ENCODE data around the gene KDF1.
A peak's percentile ranks its signal among the peaks of the same experiment; 100 is the strongest.

The KDF1 gene, protein sequence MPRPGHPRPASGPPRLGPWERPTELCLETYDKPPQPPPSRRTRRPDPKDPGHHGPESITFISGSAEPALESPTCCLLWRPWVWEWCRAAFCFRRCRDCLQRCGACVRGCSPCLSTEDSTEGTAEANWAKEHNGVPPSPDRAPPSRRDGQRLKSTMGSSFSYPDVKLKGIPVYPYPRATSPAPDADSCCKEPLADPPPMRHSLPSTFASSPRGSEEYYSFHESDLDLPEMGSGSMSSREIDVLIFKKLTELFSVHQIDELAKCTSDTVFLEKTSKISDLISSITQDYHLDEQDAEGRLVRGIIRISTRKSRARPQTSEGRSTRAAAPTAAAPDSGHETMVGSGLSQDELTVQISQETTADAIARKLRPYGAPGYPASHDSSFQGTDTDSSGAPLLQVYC

DNA sequence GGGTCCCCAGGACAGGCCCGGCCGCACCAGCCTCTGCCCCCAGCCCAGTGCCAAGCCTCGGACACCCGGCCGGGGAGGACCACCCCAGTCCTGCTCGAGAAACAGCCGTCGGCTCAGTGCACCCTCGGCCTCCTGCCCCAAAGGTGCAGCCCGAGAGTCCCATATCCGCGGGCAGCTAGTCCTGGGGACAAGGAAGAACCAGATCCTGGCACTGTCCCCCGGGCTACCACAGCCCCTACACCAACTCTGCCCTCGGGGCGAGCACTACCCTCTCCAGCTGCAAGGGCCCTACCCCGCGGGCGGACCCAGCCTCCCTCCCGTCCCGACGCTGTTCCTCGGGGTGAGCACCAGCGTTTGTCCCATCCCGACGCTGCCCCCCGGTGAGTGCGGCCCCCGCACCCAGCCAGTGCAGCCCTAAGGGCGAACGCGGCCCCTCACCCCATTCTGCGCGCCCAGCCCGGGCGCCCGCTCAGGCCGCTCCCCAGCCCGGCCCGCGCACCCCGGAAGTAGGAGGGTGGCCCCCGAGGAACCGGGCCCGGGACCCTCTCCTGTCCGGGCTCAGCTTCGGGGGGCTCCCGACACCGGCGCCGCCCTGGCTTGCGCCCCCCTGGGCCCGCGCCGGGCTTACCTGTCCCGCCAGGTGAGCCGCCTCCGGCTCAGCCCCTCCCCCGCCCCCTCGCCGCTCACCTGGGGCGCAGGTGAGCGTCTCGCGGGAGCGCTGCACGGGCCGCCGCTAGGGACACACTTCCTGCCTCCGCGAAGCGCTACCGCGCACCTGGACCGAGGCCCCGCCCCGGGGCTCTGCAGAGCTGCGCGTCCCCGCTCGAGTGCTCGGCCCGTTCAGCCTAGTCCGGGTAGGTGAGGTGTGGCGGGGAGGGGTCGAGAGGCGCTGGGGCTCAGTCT lies at the start of gene KDF1:
Gene KDF1, minus strand, starts transcription at position 747 of the 903 bp plus-strand sequence. CDS start 8,088 bp downstream, outside the sequence.
- H3K36me3 ChIP-seq (ENCODE audit: control insufficient read depth, insufficient read depth, low read length) = no peaks in the 10 kb centered on the region
- WGBS (ENCODE audit: insufficient coverage, insufficient read length) = no CpG with 5 or more reads among the region's 86 CpGs
- H3K4me3 ChIP-seq (ENCODE audit: low read length) = peak within 1 kb of the TSS; percentile 97
- DNase-seq (ENCODE audit: low read depth, low spot score) = peak; percentile 75
- peaks cover 2% of the 10 kb centered on the region for H3K4me1 ChIP-seq (ENCODE audit: control insufficient read depth, insufficient read depth, low read length)
- 0 out of 2 replicates have a peak, but pooled peaks cover 1% of the 10 kb centered on the region for H3K27me3 ChIP-seq (ENCODE audit: control insufficient read depth, insufficient read depth, low read length)
- no peaks in the 10 kb centered on the region for H3K9me3 ChIP-seq (ENCODE audit: control insufficient read depth, insufficient read depth, low read length)
- H3K27ac ChIP-seq (ENCODE audit: low read length) = no peak within 1 kb of the TSS

DNA sequence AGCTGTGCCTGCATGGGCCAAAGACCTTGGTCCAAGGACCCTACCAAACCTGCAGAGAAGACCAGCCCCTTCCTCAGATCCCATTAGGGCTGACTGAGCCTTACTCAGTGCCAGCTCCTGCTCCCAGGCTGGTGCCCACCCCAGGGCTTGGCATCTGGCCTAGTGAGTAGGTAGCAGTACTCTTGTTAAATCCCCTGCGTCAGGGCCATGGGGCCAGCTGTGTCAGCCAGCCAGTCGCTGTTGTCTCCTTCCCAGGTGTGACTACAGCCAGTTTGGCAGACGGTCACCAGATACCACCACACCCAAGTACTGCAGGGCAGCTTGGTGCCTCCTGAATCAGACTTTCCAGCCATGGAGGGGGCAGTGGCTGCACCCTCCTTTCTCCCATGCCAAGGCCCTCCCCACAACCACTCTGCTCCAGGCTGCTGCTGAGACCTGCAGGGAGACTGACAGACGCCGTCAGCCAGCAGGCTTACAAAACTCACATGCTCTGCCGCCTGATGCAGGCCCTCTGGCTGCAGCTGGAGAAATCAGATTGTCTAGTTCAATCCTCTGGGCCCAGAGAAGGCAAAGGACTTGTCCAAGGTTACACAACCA lies 49.4 kb upstream of the KDF1 start:
- H3K27ac ChIP-seq (ENCODE audit: low read length) = peak overlapping the region; percentile 18
- DNase-seq (ENCODE audit: low read depth, low spot score) = no peak
- 0 out of 2 replicates have a peak overlapping the region, but pooled peaks have one; percentile 6 for H3K4me3 ChIP-seq (ENCODE audit: low read length)
- peaks cover 32% of the 10 kb centered on the region for H3K4me1 ChIP-seq (ENCODE audit: control insufficient read depth, insufficient read depth, low read length)
- WGBS (ENCODE audit: insufficient coverage, insufficient read length) = no CpG with 5 or more reads among the region's 6 CpGs
- H3K27me3 ChIP-seq (ENCODE audit: control insufficient read depth, insufficient read depth, low read length) = no peaks in the 10 kb centered on the region
- H3K9me3 ChIP-seq (ENCODE audit: control insufficient read depth, insufficient read depth, low read length) = no peaks in the 10 kb centered on the region
- peaks cover 26% of the 10 kb centered on the region for H3K36me3 ChIP-seq (ENCODE audit: control insufficient read depth, insufficient read depth, low read length)

DNA sequence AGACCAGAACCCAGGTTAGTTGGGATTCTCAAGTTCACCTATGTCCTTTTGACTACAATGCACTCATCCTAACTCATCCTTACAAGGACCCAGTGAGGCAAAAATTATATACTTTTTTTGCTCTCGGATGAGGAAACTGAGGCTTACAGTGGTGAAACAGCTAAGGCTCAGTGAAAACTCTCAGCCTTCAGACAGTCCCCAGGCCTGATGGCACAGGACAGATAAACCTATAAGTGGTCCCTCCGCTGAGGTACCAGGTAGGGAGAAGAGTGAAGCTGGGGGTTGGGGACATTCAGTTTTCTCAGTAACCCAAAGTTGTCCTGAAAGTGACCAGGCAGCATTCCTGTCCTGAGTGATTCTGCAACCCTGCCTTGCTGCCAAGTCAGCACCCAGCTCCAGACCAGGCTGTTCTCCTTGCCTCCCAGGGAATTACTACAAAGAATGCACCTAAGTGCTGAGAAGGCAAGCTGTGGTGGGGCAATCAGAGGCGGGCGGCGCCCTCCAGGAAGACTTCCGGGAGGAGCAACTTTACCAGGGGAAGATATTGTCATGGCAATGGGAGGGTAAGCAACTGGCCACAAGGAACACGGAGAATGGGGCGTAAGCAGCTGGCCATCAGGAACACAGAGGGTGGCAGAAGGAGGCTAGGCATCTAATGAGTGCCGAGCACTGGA lies 47.8 kb upstream of the KDF1 start:
- Histone ChIP-seq H3K27ac (ENCODE audit: low read length) (peak overlapping the region; percentile 13), H3K4me3 (ENCODE audit: low read length) (no peak overlapping the region), H3K4me1 (ENCODE audit: control insufficient read depth, insufficient read depth, low read length) (peaks cover 40% of the 10 kb centered on the region)

DNA sequence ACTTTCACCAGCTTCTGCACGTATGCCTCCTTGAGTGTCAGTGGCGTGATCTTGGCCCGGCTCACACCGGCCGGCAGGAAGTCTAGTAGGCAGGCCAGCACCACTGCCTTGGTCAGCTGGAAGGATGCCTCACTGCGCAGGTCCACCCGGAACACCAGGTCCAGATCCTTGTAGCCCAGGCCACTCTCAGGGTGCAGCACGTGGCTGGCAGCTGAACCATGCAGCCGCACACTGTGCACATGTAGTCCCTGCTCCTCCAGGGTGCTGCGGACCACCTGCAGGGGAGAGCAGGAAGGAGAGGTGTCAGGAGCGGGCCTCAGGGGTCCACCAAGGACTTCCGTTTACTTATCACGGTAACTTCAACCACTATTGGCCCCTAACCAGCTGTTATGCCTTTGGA lies 46.4 kb upstream of the KDF1 start:
- no peak for DNase-seq (ENCODE audit: low read depth, low spot score)
- Histone ChIP-seq H3K9me3 (ENCODE audit: control insufficient read depth, insufficient read depth, low read length) (no peaks in the 10 kb centered on the region), H3K36me3 (ENCODE audit: control insufficient read depth, insufficient read depth, low read length) (peaks cover 26% of the 10 kb centered on the region), H3K4me3 (ENCODE audit: low read length) (no peak overlapping the region), H3K4me1 (ENCODE audit: control insufficient read depth, insufficient read depth, low read length) (peaks cover 42% of the 10 kb centered on the region), H3K27me3 (ENCODE audit: control insufficient read depth, insufficient read depth, low read length) (no peaks in the 10 kb centered on the region), H3K27ac (ENCODE audit: low read length) (peak overlapping the region; percentile 38)
- WGBS (ENCODE audit: insufficient coverage, insufficient read length) = no CpG with 5 or more reads among the region's 13 CpGs

More for the DNA sequence above, 47.8 kb upstream of the KDF1 start:
- DNase-seq (ENCODE audit: low read depth, low spot score) = no peak
- Histone ChIP-seq H3K27me3 (ENCODE audit: control insufficient read depth, insufficient read depth, low read length) (no peaks in the 10 kb centered on the region), H3K9me3 (ENCODE audit: control insufficient read depth, insufficient read depth, low read length) (no peaks in the 10 kb centered on the region), H3K36me3 (ENCODE audit: control insufficient read depth, insufficient read depth, low read length) (peaks cover 26% of the 10 kb centered on the region)
- WGBS (ENCODE audit: insufficient coverage, insufficient read length) = no CpG with 5 or more reads among the region's 9 CpGs

GRCh38 chr1:27005648-27006496 lies 45.6 kb upstream of the KDF1 start:
- peaks cover 27% of the 10 kb centered on the region for H3K36me3 ChIP-seq (ENCODE audit: control insufficient read depth, insufficient read depth, low read length)
- no peaks in the 10 kb centered on the region for H3K27me3 ChIP-seq (ENCODE audit: control insufficient read depth, insufficient read depth, low read length)
- no peaks in the 10 kb centered on the region for H3K9me3 ChIP-seq (ENCODE audit: control insufficient read depth, insufficient read depth, low read length)
- no peak overlapping the region for H3K4me3 ChIP-seq (ENCODE audit: low read length)
- DNase-seq (ENCODE audit: low read depth, low spot score) = no peak
- H3K27ac ChIP-seq (ENCODE audit: low read length) = no peak overlapping the region
- WGBS (ENCODE audit: insufficient coverage, insufficient read length) = no CpG with 5 or more reads among the region's 48 CpGs
- H3K4me1 ChIP-seq (ENCODE audit: control insufficient read depth, insufficient read depth, low read length) = peaks cover 43% of the 10 kb centered on the region

DNA sequence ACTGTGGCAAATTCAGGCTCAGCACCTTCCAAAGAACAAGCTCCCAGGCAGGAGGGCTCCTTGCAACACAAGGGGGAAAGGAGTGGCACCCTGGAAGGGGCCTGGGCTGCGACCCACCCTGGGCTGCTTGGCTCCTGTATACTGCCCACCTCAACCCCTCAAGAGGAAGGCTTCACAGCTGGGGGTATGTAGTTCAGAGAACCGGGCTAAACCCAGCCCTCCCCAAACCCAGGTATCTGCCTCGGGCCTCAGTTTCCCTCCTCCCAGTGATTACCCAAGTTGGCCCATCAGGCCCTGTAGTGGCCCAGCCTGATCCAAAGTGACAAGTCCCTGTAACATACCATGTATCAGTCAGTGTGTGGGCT lies 44.9 kb upstream of the KDF1 start:
- no peak for DNase-seq (ENCODE audit: low read depth, low spot score)
- H3K9me3 ChIP-seq (ENCODE audit: control insufficient read depth, insufficient read depth, low read length) = no peaks in the 10 kb centered on the region
- peaks cover 42% of the 10 kb centered on the region for H3K4me1 ChIP-seq (ENCODE audit: control insufficient read depth, insufficient read depth, low read length)
- WGBS (ENCODE audit: insufficient coverage, insufficient read length) = no CpG with 5 or more reads among the region's 3 CpGs
- H3K27ac ChIP-seq (ENCODE audit: low read length) = no peak overlapping the region
- no peaks in the 10 kb centered on the region for H3K27me3 ChIP-seq (ENCODE audit: control insufficient read depth, insufficient read depth, low read length)
- no peak overlapping the region for H3K4me3 ChIP-seq (ENCODE audit: low read length)
- H3K36me3 ChIP-seq (ENCODE audit: control insufficient read depth, insufficient read depth, low read length) = peaks cover 28% of the 10 kb centered on the region

GRCh38 chr1:27004471-27005165 lies 44.4 kb upstream of the KDF1 start:
- no peak overlapping the region for H3K27ac ChIP-seq (ENCODE audit: low read length)
- peaks cover 41% of the 10 kb centered on the region for H3K4me1 ChIP-seq (ENCODE audit: control insufficient read depth, insufficient read depth, low read length)
- no peak for DNase-seq (ENCODE audit: low read depth, low spot score)
- peaks cover 26% of the 10 kb centered on the region for H3K36me3 ChIP-seq (ENCODE audit: control insufficient read depth, insufficient read depth, low read length)
- H3K27me3 ChIP-seq (ENCODE audit: control insufficient read depth, insufficient read depth, low read length) = no peaks in the 10 kb centered on the region
- H3K4me3 ChIP-seq (ENCODE audit: low read length) = no peak overlapping the region
- no CpG with 5 or more reads among the region's 10 CpGs for WGBS (ENCODE audit: insufficient coverage, insufficient read length)
- H3K9me3 ChIP-seq (ENCODE audit: control insufficient read depth, insufficient read depth, low read length) = no peaks in the 10 kb centered on the region

DNA sequence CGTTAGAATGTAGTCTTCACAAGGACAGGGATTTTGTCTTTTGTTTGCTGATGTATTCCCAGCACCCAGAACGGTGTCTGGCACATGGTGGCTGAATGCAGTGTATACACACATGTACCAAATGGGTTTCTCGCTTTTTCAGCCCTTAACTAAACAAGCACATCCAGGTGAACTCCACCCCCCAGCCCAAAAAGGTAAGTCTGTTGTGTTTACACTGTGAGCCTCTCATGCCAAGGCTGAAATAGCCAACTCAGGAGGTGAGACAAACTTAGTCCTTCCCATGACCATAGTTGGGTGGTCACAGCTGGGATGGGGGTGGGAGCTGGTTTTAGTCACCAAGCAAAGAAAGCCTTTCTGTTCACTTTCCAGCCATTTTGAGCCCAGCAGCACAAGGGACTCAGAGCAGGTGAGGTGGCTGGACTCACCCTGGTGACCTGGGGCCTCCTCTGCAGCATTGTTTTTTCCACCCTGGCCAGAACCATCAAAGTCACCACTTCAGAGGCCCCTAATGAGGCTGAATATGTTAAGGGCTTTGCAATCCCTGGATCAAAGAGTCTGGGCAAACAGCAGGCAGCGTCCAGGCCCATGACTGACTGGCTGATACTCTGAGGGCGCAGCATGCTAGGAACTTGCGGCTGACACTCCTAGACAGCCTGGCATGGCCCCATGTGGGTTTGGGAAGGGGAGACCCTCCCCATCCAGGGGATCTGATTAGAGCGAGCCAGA lies 43.6 kb upstream of the KDF1 start:
- H3K27ac ChIP-seq (ENCODE audit: low read length) = no peak overlapping the region
- H3K36me3 ChIP-seq (ENCODE audit: control insufficient read depth, insufficient read depth, low read length) = peaks cover 23% of the 10 kb centered on the region
- H3K4me1 ChIP-seq (ENCODE audit: control insufficient read depth, insufficient read depth, low read length) = peaks cover 35% of the 10 kb centered on the region
- no peak overlapping the region for H3K4me3 ChIP-seq (ENCODE audit: low read length)
- no CpG with 5 or more reads among the region's 7 CpGs for WGBS (ENCODE audit: insufficient coverage, insufficient read length)
- H3K27me3 ChIP-seq (ENCODE audit: control insufficient read depth, insufficient read depth, low read length) = no peaks in the 10 kb centered on the region
- H3K9me3 ChIP-seq (ENCODE audit: control insufficient read depth, insufficient read depth, low read length) = no peaks in the 10 kb centered on the region
- DNase-seq (ENCODE audit: low read depth, low spot score) = no peak

Data from iPS DF 6.9 (cell line).